CD4-positive, alpha-beta T cell treated with Interleukin-6 at 100 ng/mL for 8 hours (primary cell): ENCODE measurements around the gene HIBADH.
A peak's percentile ranks its signal among the peaks of the same experiment; 100 is the strongest.
"Not testable (repeated sequence)": the region's sequence is repeated elsewhere in the genome, so short reads cannot be mapped to it uniquely, and the experiment has no call there.

ENCODE experiments used
- DNase-seq: peaks from one replicate; pipeline ENCODE4 v3.0.0-alpha.2; 2020; ENCODE audit warnings: mixed read lengths, low spot score

HIBADH gene

DNA sequence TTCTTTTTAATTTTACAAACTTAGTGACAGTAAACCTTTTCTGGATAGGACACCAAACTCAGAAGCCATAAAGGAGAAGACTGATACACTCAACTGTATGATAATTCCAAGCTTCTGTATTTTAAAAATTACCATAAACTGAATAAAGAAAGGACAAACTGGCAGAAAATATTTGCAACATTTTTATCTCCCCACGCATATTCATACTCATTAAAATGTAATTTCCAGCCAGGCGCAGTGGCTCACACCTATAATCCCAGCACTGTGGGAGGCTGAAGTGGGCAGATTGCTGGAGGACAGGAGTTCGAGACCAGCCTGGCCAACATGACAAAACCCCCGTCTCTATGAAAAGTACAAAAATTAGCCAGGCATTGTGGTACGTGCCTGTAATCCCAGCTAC lies 67.7 kb downstream of the HIBADH start:
- no peak for DNase-seq

DNA sequence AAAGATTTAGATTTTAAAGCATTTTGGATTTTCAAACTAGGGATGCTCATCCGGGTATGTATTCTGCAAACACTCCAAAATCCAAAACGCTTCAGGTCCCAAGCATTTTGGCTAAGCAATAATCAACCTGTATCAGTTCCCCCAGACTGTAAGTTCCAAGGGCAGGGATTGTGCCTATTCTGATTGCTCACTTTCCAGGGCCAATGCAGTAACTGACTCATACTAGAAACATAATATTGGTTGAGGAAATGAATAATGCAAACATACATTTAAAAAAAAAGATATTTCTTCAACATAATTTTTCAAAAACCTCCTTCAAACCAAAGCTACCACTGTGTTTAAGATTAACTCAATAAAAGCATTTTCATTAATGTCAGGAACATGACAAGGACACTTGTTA lies 69.5 kb downstream of the HIBADH start:
- no peak for DNase-seq

DNA sequence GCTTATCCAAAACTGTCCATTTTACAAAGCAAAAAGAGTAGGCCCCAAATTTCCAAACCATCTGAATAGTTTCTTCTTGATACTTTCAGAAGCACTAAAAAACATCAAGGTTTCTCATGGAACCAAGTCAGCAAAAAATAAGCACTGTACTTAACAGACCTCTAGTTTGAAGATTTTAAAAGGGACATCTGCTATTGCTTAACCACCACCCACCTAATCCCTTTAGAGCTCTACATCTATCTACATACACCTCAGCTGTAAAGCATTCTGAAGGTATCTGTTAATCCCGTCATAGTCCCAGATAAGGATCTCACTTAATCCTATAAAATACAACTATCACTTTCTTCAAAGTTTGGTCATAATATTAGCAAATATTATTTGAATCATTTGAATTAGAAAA lies 72.3 kb downstream of the HIBADH start:
- no peak for DNase-seq

DNA sequence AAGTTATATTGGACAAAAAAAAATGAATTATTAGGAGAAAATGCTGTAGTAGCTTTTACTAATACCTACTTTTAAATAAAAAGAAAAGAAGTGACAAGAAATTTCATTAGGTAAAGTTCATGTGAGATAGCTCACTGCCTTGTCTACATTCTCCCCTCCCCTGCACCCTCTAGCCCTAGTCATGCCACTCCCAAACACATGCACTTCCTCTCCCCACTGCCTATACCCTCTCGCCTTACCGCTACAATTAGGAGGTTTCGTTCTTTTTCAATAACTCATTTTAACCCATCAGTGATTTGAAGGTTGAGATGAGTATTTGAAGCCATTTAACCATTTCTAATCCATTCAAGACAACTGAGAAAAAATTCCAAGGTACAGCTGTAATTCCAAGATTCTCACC lies 75.3 kb downstream of the HIBADH start:
- DNase-seq: no peak

DNA sequence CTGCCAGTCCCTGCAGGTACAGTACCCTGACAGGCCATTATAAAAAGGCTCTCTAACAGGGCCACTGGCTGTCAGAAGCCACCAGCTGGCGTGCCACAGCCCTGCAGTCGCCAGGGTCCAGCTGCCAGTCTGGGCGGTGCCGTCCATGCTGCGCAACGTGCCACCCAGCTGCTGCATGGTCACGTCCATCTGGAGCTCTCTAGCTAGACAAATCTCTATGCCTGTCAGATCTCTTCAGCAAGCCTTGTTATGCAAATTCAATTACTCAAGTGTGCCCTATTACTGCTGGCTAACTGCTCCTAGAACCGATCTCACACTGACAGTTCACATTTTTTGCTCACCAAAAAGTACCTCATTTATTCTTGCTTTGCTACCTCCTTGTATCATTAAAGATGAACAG lies 75.9 kb downstream of the HIBADH start:
- no peak for DNase-seq

DNA sequence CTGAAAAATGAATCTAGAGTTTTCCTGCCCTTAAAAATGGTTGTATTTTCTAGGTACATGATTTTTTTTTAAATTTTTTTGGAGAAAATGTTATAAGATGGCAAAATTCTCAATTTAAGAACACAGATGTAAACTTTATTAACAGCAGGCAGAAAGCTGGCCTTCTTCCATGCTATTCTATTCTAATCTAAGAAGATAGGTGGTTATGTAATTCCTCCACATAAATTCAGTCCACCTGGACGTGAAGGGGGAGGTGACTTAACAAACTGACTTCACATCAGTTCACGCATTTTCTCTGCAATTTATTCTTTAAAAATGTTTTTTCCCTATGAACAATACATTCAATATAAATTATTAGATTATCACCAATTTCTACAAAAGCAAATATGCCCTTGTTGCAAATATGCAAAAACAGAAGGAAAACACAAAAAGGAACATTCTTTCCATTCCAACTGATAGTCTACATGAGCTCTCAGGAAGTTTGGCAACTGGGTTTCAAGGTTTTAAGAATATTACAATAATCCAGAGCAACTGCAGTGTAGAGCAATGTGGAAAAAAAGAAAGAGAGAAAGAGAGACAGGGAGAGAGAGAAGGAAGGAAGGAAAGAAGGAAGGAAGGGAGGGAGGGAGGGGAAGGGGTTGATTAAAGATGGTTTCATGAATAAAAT lies 76.8 kb downstream of the HIBADH start:
- no peak for DNase-seq

DNA sequence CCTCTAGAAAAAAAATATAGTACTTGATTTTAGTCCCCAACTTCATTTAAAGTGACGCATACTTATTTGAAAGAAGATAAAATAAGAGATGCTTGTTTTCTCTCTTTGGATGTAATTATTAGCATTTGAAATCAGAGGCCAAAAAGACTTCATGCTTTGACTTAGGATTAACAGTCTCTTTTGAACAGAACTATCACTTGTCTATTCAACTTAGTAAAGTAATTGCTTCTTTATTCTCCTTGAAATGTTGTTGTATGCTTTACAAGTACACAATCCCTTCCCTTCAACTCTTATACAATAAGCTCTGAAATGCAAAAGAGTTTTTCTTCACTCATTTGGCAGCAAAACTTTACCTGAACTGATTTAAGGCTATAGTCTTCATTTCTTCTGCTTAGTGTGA lies 80.8 kb downstream of the HIBADH start:
- DNase-seq: no peak

DNA sequence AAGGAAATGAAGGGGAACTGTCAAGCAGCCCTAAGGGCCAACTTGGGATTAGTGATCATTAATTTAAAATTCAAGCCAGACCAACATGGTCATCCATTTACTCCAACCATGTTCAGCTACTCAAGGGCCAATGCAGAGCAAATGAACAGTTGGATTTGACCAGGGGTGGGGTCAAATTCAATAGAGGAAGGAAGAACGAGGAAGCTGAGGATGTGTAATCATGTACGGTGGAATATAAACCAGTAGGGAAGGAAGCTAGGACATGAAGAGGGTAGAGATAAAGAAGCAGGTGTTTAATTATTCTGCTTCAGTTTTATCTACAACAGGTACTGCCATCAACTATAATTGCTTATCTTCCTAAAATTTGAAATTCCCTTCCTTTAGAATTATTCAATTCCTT lies 81.6 kb downstream of the HIBADH start:
- DNase-seq: no peak

DNA sequence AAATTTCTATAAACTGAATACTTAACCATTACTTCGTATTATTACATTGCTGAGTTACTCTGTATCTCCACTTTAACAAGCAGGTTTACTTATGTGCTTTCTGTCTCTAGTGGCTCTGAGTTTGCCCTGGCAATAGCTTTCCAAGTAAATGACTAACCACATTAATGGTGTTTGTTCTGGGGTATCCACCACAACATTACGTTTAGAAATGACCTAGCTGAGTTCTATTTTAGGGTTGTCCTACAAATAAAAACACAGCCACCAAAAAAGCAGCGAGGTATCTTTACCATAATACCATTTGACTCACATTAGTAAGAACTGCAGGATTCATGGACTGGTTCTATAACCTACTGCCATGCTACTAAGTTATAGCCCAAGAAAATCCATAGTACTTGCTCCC lies 83.1 kb downstream of the HIBADH start:
- DNase-seq: no peak

DNA sequence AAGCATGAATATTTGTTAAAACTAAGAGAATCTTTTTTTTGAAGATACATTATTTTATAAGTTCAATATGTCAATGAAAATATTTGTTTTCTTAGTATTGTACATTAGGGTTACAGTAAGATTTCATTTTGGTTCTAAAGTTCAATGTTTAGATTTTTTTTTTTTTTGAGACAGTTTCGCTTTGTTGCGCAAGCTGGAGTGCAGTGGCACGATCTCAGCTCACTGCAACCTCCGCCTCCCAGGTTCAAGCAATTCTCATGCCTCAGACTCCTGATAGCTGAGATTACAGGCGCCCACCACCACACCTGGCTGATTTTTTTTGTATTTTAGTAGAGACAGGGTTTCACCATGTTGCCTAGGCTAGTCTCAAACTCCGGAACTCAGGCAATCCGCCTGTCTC lies 84.5 kb downstream of the HIBADH start:
- DNase-seq: not testable (repeated sequence)

DNA sequence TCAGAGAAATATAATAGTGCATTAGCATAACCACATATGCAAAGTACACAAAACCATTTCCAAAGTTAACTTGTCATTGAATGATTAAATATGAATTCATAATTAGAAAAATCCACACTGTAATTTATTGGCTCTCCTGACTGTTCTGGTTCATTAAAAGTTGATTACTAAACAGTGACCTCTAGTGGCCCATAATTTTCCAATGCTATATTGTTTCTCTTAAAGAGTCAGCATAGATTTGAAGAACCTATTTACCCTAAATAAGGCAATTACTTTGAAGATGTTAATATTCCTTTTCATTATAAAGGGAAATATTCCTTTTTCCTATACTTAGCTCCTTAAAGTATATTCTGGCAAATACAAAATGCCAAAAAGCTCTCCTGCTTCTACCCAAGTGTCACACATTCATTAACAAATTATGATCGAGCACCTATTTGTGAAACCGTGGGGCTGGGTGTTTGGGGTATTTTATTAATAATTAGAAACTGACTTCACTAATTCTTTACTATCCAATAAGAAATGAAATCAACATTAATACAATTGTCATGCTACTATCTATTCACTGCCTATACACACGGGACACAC lies 86.2 kb downstream of the HIBADH start:
- peak; percentile 13 for DNase-seq

DNA sequence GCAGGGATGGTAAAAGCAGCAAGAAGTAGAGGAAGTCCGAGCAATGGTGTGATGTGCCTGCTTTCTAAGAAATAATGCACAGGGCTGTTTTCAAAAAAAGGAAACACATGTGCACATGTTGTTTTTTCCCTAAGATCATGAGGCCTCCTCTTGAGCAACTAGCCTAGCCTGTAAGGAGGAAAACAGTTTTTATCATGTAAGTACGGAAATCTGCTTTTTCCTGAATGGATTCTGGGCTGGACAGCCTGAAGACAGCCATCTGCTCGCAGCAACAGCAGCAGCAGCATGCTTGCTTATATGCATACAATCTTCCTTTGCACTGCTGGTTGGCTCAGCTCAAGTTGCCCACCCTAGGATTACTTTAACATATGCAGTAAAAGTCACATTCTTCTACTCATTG lies 87.1 kb downstream of the HIBADH start:
- no peak for DNase-seq

DNA sequence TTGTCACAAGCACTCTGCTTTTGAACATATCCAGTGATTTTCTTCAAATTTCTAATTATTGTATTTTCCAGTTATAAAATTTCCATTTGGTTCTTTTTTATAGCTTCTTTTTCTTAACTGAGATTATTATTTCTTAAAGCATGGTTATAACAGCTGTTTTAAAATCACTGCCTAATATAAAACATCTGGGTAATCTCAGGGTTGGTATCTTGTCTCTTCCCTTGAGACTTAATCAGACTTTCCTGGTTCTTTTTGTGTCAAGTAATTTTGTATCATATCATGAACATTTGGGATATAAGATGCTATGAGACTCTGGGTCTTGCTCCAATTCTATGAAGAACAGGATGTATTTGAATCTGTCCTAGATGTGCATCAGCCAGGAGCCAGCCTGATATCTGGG lies 93.6 kb downstream of the HIBADH start:
- DNase-seq: no peak

DNA sequence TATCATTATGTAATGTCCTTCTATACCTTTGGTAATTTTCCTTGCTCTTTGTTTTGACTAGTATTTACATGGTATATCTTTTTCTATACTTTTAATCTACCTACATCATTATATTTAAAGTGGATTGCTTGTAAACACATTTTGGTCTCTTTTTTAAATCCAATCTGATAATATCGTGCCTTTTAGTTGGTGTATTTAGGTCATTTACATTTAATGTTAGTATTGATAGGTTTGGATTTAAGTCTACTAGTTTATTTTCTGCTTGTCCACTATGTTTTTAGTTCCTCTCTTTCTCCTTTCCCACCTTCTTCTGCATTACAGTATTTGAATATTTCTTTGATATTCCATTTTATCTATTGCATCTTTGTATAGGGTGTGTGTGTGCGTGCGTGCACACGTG lies 95.4 kb downstream of the HIBADH start:
- DNase-seq: no peak

DNA sequence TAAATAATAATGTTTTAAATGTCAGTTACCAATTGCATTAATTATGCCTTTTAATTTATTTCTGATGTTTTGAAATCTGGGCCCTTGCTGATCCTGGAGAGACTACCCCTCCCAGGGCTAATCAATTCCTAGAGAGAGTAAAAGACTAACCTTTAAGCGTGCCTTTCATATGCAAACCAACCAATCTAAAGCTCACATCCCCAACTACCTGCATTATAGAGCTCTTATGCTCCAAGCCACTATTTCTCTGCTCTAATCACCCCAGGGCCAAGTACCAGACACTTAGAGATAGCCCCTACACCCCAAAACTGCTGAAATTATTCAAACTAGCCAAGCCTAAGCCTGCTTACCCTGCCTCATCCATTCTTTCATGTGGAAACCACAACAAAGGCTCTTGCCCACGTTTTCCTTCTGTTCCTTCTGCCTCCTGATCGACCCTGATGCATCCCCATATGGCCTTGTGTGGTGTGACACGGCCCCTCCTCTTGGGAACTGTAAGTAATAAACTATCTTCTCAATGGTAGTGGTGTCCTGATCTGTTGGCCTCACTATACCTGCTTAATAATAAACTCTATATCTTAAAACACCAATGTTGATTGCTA lies 97.7 kb downstream of the HIBADH start:
- DNase-seq: no peak

DNA sequence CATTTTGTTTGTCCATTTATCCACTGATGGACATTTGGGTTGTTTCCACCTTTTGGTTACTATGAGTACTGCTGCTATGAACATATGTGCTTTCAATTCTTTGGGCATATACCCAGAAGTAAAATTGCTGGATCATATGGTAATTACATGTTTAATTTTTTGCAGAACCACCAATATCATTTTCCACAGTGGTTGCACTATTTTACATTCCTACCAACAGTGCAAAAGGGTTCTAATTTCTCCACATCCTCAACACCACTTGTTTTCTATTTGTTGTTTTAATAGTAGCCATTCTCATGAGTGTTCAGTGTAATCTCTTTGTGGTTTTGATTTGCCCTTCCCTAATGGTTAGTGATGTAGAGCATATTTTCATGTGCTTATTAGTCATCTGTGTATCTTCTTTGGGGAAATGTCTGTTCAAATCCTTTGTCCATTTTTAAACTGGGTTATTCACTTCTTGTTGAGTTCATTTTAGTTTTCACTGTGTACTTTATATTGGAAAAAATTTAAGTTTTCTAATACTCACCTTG lies 101.9 kb downstream of the HIBADH start:
- DNase-seq: no peak

DNA sequence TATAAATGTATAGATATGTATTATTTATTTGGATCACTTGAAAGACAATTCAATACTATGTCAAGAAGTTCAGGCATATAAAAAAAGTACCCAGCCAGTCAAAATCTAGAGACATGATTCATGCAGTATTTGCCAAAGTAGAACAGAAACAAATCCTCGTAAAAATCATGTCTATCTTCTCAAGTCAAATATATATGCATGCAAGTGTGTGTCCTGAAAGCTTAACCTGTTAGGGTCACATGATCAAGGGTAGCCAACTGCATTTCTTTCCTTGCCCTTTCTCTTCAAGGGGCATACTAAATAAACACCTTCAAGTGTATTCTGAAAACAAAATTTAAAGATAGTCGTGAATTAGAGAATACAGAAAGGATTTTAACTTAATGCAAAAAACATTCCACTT lies 107.0 kb downstream of the HIBADH start:
- DNase-seq: no peak

DNA sequence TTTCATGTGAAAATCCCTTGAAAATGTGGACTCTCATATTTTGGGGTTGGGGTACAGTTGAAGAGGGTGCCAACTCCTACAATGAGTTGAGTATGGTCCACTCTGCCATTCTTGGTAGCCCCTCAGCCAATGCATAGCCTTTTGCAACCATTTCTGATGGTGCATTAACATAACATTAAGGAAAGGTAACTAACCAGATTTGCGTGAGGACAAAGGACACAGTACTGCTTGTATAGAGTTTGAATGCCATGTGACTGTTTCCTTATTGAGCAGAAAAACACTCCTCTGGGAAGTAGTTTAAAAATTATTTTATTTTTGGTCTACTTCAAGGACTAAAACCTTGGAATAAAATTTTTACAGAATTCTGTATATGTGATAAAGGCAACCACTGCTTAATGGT lies 107.9 kb downstream of the HIBADH start:
- DNase-seq: no peak

DNA sequence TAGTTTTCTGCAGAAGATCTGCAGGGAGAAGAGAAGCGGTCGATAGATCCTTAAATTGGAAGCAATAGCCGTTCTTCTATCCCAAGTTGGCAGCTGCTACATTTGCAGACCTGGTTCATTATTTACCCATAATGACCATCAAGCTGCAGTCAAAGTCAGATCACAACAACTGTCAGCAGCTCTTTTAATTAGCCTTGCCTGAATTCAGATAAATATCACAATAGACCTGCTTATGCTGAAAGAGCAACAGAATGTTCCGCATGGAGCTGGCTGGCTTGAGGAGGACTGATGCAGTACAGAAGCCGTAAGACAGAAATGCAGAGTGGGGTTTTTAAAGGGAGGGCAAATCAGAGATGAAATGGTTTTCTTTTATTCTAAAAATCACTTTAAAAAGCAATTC lies 109.4 kb downstream of the HIBADH start:
- DNase-seq: no peak

DNA sequence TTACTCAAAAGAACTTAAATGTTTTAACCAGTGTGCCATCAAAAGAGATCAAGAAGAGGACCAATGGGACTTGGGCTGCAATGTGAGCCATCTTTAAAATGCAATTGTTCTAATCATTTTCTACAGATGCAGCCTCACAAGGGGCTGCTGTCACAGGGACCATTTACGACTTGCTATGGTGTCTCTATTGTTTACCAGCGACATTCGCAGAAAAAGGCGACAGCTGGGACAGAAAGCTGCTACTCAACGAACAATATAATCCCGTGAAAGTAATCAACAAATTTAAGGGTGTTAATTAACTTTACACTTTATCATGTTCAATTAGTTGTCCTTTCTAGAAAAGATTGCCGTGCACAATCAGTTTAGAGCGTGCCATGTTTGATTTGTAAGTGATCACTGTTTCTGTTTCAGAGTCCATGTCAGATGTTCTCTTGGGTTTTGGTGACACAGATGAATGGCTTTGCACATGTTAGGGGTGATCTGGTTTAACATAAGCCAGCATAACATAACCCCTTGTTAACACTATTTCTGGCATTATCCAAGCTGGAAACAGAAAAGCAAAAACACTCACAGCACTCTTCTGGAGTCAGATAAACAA lies 110.8 kb downstream of the HIBADH start:
- no peak for DNase-seq

DNA sequence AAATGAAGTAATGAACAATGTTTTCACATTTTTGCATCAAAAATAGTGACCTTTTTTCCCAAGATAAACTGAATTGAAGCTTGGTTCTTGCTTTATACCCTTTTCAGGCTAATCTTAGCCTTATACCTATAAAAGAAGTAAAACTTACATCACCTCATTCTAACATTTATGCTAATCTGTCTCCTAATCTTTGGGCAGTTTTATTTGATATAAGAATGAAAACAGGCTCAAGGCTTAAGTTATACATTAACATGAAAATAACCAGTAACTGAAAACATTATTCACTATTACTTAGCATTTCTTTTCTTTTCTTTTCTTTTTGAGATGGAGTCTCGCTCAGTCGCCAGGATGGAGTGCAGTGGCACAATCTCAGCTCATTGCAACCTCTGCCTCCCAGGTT lies 113.1 kb downstream of the HIBADH start:
- DNase-seq: no peak

DNA sequence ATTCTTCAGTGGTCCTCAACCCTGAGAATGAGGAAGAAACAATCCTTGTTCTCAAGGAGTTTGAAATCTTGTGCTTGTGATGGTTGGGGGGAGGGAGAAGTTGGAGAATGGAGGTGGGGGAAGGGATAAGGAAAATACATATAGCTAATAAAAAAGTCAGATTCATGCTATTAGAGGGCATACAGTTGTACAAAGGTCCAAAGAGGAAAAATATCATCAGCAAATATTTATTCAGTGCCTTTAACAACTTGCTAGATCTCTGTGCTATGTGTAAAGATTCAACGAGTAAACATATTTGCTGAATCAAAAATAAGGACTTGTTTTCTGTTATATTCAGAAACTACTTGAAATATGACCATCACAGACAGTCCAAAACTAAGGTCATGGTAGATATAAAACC lies 114.4 kb downstream of the HIBADH start:
- no peak for DNase-seq

DNA sequence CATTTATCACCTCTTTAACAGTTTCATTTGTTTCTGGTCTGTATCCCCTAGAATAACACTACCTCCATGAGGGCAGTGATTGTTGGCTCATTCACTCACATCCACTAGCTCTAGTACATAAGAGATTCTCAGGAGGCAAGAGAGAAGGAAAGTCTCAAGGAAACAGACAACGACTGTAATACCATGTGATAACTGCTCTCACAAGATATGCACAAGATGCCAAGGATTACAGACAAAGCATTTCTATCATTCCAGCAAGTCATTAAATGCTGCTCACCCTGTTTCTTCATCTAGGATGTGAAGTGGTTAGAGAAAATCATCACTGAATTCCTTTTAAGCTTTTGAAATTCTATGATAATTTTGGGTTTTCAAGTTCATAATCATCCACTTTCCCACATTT lies 115.3 kb downstream of the HIBADH start:
- DNase-seq: no peak
